K562 (cell line): Measurements from ENCODE around the gene SPAG9. TPM values are rescaled to one million over a fixed set of nuclear protein-coding genes. Genes with fewer than 3 reads are reported as not detected.

Experiments used
- ATAC-seq: fragments of 200-7000 bp; cut with Tn5 transposase; 3 replicates; pipeline ENCODE4 v1.9.1; 2020; ENCODE audit warnings: moderate library complexity
- BruUV-seq: library from RNA; stranded (reverse); fragments of 400-500 nt; replicated peaks from 2 replicates; lab custom pipeline; 2021; lab: Mats Ljungman, UMichigan
- CTCF ChIA-PET: fragments of 300-600 bp; formaldehyde crosslinking; extraction: SDS; loops from one replicate; lab custom pipeline; 2021; ENCODE audit warnings: low intra/inter-chr PET ratio; lab: Yijun Ruan, JAX
- POLR2A ChIA-PET: fragments of 300-600, 350-650 bp; sonication (Branson Sonifier 250); formaldehyde crosslinking; extraction: SDS; loops from one replicate; lab custom pipeline; 2021; ENCODE audit warnings: antibody characterized with exemption, inconsistent platforms; lab: Yijun Ruan, JAX
- DNase-seq, 4 experiments: peaks; one replicate each; pipeline versions ENCODE4 v3.0.0 to v3.0.0-alpha.2; 2011 to 2018; ENCODE audit warnings: low spot score in 3 of 4, mixed read lengths in 3 of 4; ENCODE audit errors: extremely low read depth in 1 of 4
- FAIRE-seq: peaks from 2 replicates; lab custom pipeline; 2011; peaks lifted over from hg19 to GRCh38; lab: Jason Lieb, UNC
- H2AFZ ChIP-seq: 2 replicates; pipeline ENCODE4 v1.6.0; 2011; ENCODE audit warnings: low read depth, low read length, control low read depth, inconsistent platforms
- H3K27ac ChIP-seq: fragments of 200-600 bp; 3 replicates; pipeline ENCODE4 v1.8.0; 2011; ENCODE audit warnings: low read depth, mild to moderate bottlenecking, control low read depth, inconsistent platforms, low read length, moderate library complexity, mixed read lengths; ENCODE audit errors: extremely low read depth
- H3K27me3 ChIP-seq, 2 experiments: fragments of 300-600 bp in 1 of 2; 2 replicates in 1 of 2; 3 replicates in 1 of 2; pipeline versions ENCODE4 v1.6.0 to v1.8.0; 2011; ENCODE audit warnings: inconsistent platforms in 2 of 2, low read length in 2 of 2, mild to moderate bottlenecking in 1 of 2, mixed read lengths in 1 of 2, moderate library complexity in 1 of 2; ENCODE audit not compliant: control insufficient read depth in 2 of 2, insufficient read depth in 2 of 2
- H3K36me3 ChIP-seq: fragments of 300-600 bp; 3 replicates; pipeline ENCODE4 v1.8.0; 2011; ENCODE audit warnings: mild to moderate bottlenecking, low read length, inconsistent platforms; ENCODE audit not compliant: control insufficient read depth, insufficient read depth
- H3K4me1 ChIP-seq, 2 experiments: fragments of 200-600 bp in 1 of 2; replicated peaks in 1 of 2; 2 replicates in 1 of 2; 3 replicates in 1 of 2; pipeline versions ENCODE4 v1.5.1 to v1.8.0; 2011; ENCODE audit warnings: inconsistent platforms in 2 of 2, low read length in 2 of 2, mild to moderate bottlenecking in 1 of 2, mixed read lengths in 1 of 2, moderate library complexity in 1 of 2; ENCODE audit not compliant: control insufficient read depth in 2 of 2, insufficient read depth in 2 of 2
- H3K4me2 ChIP-seq: 2 replicates; pipeline ENCODE4 v1.6.1; 2011; ENCODE audit warnings: low read length, control low read depth, inconsistent platforms, mixed read lengths; ENCODE audit not compliant: insufficient read depth
- H3K4me3 ChIP-seq: fragments of 200-600 bp; sonication (generic), shearing (Covaris generic); 2 replicates; pipeline ENCODE4 v1.5.1; 2016; ENCODE audit warnings: control low read depth, inconsistent platforms
- H3K79me2 ChIP-seq: fragments of 200-600 bp; 3 replicates; pipeline ENCODE4 v1.8.0; 2011; ENCODE audit warnings: low read length, inconsistent platforms; ENCODE audit not compliant: control insufficient read depth, insufficient read depth
- H3K9ac ChIP-seq, 2 experiments: 2 replicates each; pipeline versions ENCODE4 v1.6.0 to v1.6.1; 2011; ENCODE audit warnings: low read depth in 2 of 2, low read length in 2 of 2, control low read depth in 1 of 2, inconsistent platforms in 1 of 2, mild to moderate bottlenecking in 1 of 2, mixed read lengths in 1 of 2; ENCODE audit not compliant: insufficient read depth in 1 of 2
- H3K9me1 ChIP-seq: one replicate; pipeline ENCODE4 v1.6.0; 2011; ENCODE audit warnings: inconsistent platforms, mild to moderate bottlenecking, low read length, moderate library complexity; ENCODE audit not compliant: control insufficient read depth, insufficient read depth
- H3K9me3 ChIP-seq: replicated peaks from 2 replicates; pipeline ENCODE4 v1.5.1; 2011; ENCODE audit warnings: low read depth, low read length, inconsistent platforms; ENCODE audit not compliant: control insufficient read depth, insufficient read depth
- H4K20me1 ChIP-seq: replicated peaks from 2 replicates; pipeline ENCODE4 v1.6.1; 2011; ENCODE audit warnings: low read length, inconsistent platforms, mixed read lengths; ENCODE audit not compliant: control insufficient read depth, insufficient read depth
- BRCA1 ChIP-seq, 2 experiments: fragments of 450-650 bp in 1 of 2; sonication (generic) in 1 of 2; formaldehyde crosslinking in 1 of 2; IDR thresholded peaks; 2 replicates each; pipeline versions ENCODE4 v1.5.0 to v1.6.1; 2017 to 2020; ENCODE audit warnings: mild to moderate bottlenecking in 1 of 2, missing genetic modification reagents in 1 of 2
- EZH2 ChIP-seq: IDR thresholded peaks from 2 replicates; pipeline ENCODE4 v1.6.1; 2012; ENCODE audit warnings: low read depth, mild to moderate bottlenecking, inconsistent platforms, low read length, borderline replicate concordance
- HNRNPK ChIP-seq: fragments of 200-400 bp; formaldehyde crosslinking; IDR thresholded peaks from one replicate; pipeline ENCODE4 v1.6.1; 2018; ENCODE audit warnings: mild to moderate bottlenecking, low read depth, low read length; ENCODE audit not compliant: poor library complexity, severe bottlenecking
- MCM5 ChIP-seq: fragments of 450-650 bp; IDR thresholded peaks from 2 replicates; pipeline ENCODE4 v1.6.1; 2016; ENCODE audit warnings: low read depth
- MNT ChIP-seq, 2 experiments: fragments of 450-650 bp; conservative IDR thresholded peaks; 2 replicates each; pipeline ENCODE4 v1.6.1; 2017; ENCODE audit warnings: mild to moderate bottlenecking in 2 of 2, moderate library complexity in 2 of 2
- NCOA2 ChIP-seq, 2 experiments: fragments of 450-650 bp; IDR thresholded peaks; 2 replicates each; pipeline ENCODE4 v1.6.1; 2018; ENCODE audit warnings: mild to moderate bottlenecking in 2 of 2, moderate library complexity in 1 of 2; ENCODE audit not compliant: partially characterized antibody in 2 of 2
- POLR2A ChIP-seq: fragments of 450-650 bp; conservative IDR thresholded peaks from 2 replicates; pipeline ENCODE4 v1.6.1; 2016
- WGBS: fragments of 100-300 bp; shearing (Covaris generic); methylation state at CpG from one replicate; pipeline ENCODE4 v1.1.6; 2016; ENCODE audit warnings: low coverage, mixed read lengths; ENCODE audit not compliant: insufficient coverage; ENCODE audit errors: missing lambda C conversion rate; 5-methylcytosine and 5-hydroxymethylcytosine counted together
- in situ Hi-C: fragments of 300-500 bp; cut with MboI; formaldehyde crosslinking; loops from 4 replicates; pipeline ENCODE4 v1.15.0; 2018; ENCODE audit warnings: inconsistent platforms, mixed read lengths
- intact Hi-C: fragments of 100-400 bp; cut with micrococcal nuclease; formaldehyde crosslinking; loops from 2 replicates; pipeline ENCODE4 v1.14.2; 2022
- polyA plus RNA-seq, 8 experiments: library from polyadenylated mRNA; depleted of rRNA in 4 of 8; stranded (reverse) in 5 of 8; unstranded in 3 of 8; fragments of >200 nt; fragmentation: Nextera tagmentation in 2 of 8; fragmentation: Illumina TruSeq in 1 of 8; extraction: Ambion mirVana in 2 of 8; extraction: Trizol in 1 of 8; gene quantifications; 2 replicates each; pipeline versions ENCODE4 v1.2.1 to v1.2.3, GENCODE V29; 2011 to 2014; ENCODE audit warnings: inconsistent platforms in 1 of 8, missing spikeins in 1 of 8
- total RNA-seq, 7 experiments: library from RNA; depleted of rRNA in 6 of 7; stranded (reverse); fragments of >200 nt in 6 of 7; fragmentation: Illumina TruSeq in 2 of 7; extraction: Trizol in 2 of 7; gene quantifications; 2 replicates each; pipeline versions ENCODE4 v1.2.1 to v1.2.3, GENCODE V29; 2011 to 2021; ENCODE audit warnings: low replicate concordance in 1 of 7
- TF ChIP-seq, protein P1 (sequence below): fragments of 250-450 bp; sonication (Bioruptor Pico); IDR thresholded peaks from 2 replicates; pipeline ENCODE4 v1.8.0; 2021; ENCODE audit warnings: mild to moderate bottlenecking, moderate library complexity
- TF ChIP-seq, protein P2 (sequence below): fragments of 250-450 bp; sonication (Bioruptor Pico); IDR thresholded peaks from 2 replicates; pipeline ENCODE4 v1.5.0; 2021; ENCODE audit warnings: mild to moderate bottlenecking, moderate library complexity
- TF ChIP-seq, protein P3 (sequence below): fragments of 450-650 bp; formaldehyde crosslinking; IDR thresholded peaks from 2 replicates; pipeline ENCODE4 v1.4.0; 2020; ENCODE audit warnings: mild to moderate bottlenecking, mixed read lengths

The SPAG9 gene
- total and polyA plus RNA-seq, 9 of the 15 experiments (the other 6 are each of a cell fraction or from before 2014, with no cell fraction given), result 12.2 to 99.2 (median 58.2) TPM

DNA sequence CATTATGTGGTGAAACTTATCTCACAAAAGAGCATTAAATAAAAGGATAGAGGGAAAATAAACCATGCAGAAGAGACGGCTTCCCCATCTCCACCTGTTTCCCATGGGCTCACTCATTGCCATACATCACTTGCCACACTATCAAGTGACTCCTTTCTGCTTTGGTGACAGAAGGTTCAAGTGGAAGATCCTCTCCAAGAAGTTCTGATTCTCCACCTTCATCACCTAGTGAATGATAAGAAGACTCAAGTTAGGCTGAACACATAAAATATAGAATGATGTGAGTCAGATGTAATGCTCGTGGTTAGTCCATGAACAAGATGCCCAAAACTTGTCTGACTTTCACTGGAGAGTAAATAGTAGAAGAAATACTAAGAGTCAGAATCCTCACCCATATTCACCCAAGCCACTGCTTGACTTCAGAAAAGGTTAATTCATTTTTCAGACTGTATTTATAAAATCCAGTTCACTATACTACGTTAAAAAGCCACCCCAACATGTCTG lies 154.5 kb downstream of the SPAG9 start (continued):
- TF ChIP-seq MCM5 (no peak), BRCA1 (IDR thresholded peaks at IDR 0.05) (no peak), BRCA1 (CRISPR knock-in tag; IDR thresholded peaks at IDR 0.05) (no peak), HNRNPK (no peak)
- TF ChIP-seq, protein P1, sequence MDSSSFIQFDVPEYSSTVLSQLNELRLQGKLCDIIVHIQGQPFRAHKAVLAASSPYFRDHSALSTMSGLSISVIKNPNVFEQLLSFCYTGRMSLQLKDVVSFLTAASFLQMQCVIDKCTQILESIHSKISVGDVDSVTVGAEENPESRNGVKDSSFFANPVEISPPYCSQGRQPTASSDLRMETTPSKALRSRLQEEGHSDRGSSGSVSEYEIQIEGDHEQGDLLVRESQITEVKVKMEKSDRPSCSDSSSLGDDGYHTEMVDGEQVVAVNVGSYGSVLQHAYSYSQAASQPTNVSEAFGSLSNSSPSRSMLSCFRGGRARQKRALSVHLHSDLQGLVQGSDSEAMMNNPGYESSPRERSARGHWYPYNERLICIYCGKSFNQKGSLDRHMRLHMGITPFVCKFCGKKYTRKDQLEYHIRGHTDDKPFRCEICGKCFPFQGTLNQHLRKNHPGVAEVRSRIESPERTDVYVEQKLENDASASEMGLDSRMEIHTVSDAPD, result no peak

GRCh38 chr17:50963139-50963538 lies 157.5 kb downstream of the SPAG9 start:
- Histone ChIP-seq H3K4me3 (no peak overlapping the region), H3K4me1 (no peaks in the 10 kb centered on the region), H3K36me3 (peaks cover 48% of the 10 kb centered on the region), H3K4me2 (no peak overlapping the region), H4K20me1 (no peaks in the 10 kb centered on the region), H3K9me1 (no peaks in the 10 kb centered on the region), H3K79me2 (no peaks in the 10 kb centered on the region), H3K9me3 (no peaks in the 10 kb centered on the region), H3K27ac (no peak overlapping the region), H2AFZ (no peak overlapping the region), H3K9ac (no peak overlapping the region), H3K27me3 (no peaks in the 10 kb centered on the region)
- BruUV-seq, result no TSS peak
- POLR2A ChIA-PET, result interaction anchor here (1.0 kb wide), 1 partner anchor 111 kb away, joined by 3 read pairs; no protein-coding TSS in a partner anchor
- intact Hi-C loops, result no loop called here
- in situ Hi-C loops, result no loop called here
- WGBS, result 53% methylated on average over 2 of the region's 2 CpGs
- FAIRE-seq (no peak), DNase-seq (no peak), ATAC-seq (no peak)
- CTCF ChIA-PET, result no interaction called here
- TF ChIP-seq, protein P2, sequence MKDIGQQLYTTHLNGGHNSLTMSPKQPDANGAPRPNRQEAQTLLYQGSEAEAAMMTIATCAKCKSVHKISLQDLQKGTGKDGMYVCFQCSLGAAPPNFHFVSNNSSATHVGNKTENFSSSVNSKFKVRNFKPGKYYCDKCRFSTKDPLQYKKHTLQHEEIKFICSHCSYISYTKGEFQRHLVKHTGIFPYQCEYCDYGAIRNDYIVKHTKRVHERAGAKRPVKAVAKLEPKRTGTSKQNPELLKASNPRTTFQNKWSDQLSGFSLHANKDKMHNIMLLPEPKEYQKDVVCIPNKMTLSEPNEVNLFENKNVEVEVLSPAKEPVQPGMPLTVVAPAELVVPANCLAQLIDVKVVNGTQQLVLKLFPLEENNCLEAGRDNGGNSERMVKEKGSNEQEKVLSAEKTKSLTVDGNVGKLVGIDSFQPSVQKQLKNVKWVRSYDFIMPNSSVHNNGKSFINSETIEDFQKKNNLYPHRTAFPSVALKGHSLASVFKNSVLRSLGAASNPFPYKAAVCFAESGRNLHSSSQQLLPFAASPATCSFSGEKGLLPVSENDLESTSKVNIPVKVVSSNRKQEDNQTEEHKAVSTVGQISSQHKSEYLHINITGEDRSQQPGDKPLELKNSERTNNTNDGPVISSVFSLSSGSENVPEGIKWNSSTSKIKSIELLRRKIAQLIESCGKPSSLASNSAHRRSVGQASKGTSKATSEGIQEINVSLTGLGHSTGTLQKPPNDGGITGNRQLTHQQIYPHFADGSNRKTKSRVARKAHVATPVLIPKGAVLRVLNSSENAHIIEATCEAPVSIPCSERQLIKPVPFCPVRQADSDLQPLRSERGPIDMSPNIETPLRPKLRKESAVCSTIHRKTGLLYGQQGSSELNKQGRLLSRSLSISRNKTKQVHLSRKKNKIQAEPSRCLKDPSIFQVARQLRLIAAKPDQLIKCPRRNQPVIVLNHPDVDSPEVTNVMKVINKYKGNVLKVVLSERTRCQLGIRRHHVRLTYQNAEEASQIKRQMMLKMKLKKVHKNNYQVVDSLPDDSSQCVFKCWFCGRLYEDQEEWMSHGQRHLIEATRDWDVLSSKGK (CRISPR knock-in tag), result no peak
- TF ChIP-seq EZH2 (no peak), POLR2A (no peak), MNT (conservative IDR thresholded peaks at IDR 0.05) (no peak), NCOA2 (IDR thresholded peaks at IDR 0.05; ENCODE audit: partially characterized antibody in 2 of 2) (no peak)
- TF ChIP-seq, protein P3, sequence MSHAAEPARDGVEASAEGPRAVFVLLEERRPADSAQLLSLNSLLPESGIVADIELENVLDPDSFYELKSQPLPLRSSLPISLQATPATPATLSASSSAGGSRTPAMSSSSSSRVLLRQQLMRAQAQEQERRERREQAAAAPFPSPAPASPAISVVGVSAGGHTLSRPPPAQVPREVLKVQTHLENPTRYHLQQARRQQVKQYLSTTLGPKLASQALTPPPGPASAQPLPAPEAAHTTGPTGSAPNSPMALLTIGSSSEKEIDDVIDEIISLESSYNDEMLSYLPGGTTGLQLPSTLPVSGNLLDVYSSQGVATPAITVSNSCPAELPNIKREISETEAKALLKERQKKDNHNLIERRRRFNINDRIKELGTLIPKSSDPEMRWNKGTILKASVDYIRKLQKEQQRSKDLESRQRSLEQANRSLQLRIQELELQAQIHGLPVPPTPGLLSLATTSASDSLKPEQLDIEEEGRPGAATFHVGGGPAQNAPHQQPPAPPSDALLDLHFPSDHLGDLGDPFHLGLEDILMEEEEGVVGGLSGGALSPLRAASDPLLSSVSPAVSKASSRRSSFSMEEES, result no peak
